GM19467 (cell line): ENCODE data around the gene PANK4.
A peak's percentile ranks its signal among the peaks of the same experiment; 100 is the strongest.
"Not testable (repeated sequence)": the region's sequence is repeated elsewhere in the genome, so short reads cannot be mapped to it uniquely, and the experiment has no call there.

Experiments
- ATAC-seq: cut with Tn5 transposase; IDR thresholded peaks from one replicate; pipeline ENCODE4 v1.9.1; 2021; ENCODE audit warnings: mild to moderate bottlenecking, moderate library complexity; ENCODE audit not compliant: unreplicated experiment

Gene PANK4

GRCh38 chr1:2559509-2560298 is 33.3 kb upstream of the PANK4 start:
- no peak for ATAC-seq

DNA sequence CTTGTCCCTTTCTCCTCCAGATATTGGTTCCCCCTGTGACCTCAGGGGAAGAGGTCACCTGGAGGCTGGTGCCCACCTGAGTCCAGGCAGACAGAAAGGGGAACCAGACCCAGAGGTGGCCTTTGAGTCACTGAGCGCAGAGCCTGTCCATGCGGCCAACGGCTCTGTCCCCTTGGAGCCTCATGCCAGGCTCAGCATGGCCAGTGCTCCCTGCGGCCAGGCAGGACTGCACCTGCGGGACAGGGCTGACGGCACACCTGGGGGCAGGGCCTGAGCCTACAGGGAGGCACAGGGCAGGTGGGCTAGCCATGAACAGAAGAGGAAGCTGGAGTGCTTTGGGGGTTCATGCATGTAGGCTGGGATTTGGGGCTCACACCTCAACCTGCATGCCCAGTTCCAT is 32.5 kb upstream of the PANK4 start:
- ATAC-seq, result no peak

- ATAC-seq, result no peak
Observed at GRCh38 chr1:2558420-2558819, 32.0 kb upstream of the PANK4 start.

DNA sequence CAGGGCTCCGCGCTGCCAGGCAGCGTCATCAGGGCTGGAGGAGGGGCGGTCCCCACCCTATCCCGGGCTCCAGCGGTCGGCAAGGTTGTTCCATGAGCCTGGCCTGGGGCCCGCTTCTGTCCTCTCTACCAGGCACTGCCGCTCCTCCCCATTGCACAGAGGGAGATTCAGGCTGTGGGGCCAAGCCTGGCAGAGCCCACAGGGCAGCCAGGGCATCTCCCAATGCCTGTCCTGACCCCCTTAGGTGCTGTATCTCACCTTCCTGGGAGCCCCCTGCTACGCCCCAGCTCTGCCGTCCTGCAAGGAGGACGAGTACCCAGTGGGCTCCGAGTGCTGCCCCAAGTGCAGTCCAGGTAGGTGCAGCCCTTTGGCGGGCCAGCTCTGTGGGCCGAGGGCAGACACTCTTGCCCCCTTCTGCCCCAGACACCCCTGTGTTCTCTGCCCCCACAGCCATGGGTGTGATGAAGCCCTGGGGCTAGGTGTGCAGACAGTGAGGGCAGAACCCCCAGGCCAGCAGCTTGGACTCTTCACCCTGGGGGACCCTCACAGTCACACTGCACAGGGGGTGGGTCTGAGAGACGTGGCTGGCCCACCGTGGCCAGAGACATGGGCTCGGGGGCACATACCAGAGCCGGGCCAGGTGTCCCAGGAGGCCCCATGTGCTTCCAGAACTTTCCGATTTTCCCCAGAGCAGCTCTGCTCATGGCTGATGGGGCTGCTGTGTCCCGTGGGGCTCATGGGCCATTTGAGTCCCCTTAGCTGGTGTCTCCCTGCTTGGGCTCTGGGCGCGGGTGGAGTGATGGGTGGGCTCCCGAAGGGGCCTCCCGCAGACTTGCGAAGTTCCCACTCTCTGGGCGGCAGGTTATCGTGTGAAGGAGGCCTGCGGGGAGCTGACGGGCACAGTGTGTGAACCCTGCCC is 31.3 kb upstream of the PANK4 start:
- no peak for ATAC-seq

- ATAC-seq, result no peak
Observed at GRCh38 chr1:2556678-2557481, 30.5 kb upstream of the PANK4 start.

DNA sequence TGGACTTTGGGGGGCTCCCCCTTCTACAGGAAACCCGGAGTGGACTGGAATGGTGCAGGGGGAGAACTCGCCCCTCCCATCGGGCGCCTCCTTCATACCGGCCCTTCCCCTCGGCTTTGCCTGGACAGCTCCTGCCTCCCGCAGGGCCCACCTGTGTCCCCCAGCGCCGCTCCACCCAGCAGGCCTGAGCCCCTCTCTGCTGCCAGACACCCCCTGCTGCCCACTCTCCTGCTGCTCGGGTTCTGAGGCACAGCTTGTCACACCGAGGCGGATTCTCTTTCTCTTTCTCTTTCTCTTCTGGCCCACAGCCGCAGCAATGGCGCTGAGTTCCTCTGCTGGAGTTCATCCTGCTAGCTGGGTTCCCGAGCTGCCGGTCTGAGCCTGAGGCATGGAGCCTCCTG is 29.9 kb upstream of the PANK4 start, which contains the start of gene TNFRSF14:
TNFRSF14 (plus strand) TSS at position 95 of the 401 bp plus-strand sequence; CDS start at position 389, 294 bp downstream.
- ATAC-seq, result peak; percentile 27

DNA sequence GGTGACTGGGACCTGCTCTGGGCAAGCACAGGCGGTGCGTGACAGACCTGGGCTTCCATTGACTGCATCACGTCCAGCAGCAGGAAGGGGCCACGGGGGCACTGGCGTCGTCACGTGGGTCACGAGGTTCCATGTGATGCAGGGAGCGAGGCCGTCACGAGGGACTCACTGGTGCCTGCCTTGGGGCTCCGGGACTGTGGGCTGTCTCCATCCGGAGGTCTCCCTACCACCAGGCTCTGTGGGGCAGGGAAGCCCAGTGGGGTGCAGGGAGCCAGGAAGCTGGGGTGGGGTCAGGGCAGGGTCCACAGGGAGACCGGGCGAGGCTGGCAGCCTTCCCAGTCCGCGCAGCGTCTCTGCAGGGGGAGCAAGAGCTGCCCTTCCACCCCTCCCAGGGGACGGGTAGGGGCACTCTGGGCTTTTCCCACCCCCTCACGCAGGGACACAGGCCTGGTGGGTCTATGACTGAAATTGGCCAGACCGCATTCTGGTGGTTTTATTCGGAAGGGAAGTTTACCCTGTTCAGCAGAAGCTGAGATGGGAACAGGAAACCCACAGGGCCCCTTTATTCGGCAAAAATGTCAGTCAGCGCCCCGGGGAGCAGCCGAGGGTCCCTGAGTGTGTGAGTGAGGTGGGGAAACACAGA is 29.4 kb upstream of the PANK4 start:
- peak; percentile 37 for ATAC-seq

DNA sequence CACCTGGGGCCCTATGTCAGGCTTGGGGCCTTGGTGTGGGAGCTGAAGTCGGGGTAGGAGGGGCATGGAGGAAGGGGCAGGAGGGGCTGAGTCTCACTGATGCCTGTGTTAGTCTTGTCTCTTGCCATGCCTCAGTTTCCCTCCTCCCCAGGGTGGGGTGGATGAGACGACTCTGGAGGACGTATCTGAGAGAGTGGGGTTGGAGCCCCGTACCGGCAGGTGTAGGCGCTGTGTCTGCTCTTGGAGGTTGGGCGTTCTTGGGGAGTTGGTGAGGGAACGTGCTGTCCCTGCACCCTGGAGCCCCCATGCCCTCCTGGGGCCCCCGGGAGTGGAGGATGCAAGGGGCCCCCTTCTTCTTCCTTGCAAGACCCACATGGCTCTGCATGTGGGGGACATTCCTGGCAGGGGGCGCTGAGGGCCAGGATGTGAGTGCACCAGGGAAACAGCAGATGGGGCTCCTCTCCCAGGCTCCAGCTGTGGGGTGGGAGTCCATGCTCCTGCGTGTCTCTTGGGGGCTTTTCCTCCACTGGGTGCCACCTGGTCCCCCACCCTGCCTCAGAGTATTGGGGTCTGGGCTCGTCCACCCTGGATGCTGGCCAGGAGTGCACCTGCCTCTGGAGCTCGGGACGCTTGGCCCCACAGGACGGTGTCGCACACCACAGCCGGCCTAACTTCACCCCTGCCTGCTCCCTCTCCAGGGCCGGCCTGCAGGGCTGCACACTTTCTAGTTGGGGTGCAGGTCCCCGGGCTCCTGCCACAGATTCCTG is 28.4 kb upstream of the PANK4 start:
- ATAC-seq, result no peak

- ATAC-seq, result no peak
Observed at GRCh38 chr1:2553871-2554620, 27.6 kb upstream of the PANK4 start.

DNA sequence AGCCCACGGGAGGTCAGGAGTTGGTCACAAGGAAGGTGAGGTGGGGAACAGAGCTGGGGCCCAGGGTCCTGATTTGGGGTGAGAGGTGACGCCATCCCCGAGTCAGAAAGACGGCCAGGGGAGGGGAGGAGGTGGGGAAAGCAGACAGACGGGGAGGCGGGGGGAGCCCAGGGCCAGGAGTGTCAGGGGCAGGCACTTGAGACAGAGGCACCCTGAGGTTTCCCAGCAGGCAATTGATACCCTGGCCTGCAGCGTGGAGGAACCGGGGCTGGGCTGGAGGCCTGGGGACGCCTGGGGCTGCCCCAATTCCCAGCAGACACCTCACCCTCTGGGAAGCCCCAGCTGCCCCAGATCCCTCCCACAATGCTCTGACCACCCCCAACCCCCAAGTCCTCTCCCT is 26.7 kb upstream of the PANK4 start:
- ATAC-seq, result not testable (repeated sequence)

- no peak for ATAC-seq
Observed at GRCh38 chr1:2552189-2552588, 25.8 kb upstream of the PANK4 start.

GRCh38 chr1:2551544-2551943 is 25.1 kb upstream of the PANK4 start:
- ATAC-seq, result not testable (repeated sequence)

DNA sequence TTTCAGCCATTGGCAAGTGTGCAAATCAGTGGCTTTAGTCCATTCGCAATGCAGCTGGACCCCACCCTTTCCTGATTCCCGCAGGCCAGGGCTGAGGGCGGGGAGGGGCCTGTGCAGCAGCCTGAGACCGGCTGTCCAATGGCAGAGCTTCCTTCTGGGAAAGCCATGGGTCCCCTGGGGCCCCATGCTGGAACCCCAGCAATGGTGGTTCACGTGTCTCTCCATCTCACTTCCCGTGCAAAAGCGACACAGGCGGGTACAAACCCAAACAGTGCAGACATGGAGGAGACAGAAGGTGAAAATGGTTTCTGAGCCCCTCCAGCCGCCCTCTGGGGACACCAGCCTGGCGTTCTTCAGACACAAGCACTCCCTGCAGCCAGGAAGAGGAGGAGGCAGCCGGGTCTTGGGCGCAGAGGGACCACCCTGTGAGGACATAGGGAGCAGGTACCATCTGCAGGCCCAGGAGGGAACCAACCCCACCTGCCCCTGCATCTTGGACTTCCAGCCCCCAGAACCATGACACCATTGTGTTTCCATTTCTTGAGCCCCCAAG is 24.0 kb upstream of the PANK4 start:
- not testable (repeated sequence) for ATAC-seq

- ATAC-seq, result not testable (repeated sequence)
Observed at GRCh38 chr1:2549367-2550029, 23.1 kb upstream of the PANK4 start.

DNA sequence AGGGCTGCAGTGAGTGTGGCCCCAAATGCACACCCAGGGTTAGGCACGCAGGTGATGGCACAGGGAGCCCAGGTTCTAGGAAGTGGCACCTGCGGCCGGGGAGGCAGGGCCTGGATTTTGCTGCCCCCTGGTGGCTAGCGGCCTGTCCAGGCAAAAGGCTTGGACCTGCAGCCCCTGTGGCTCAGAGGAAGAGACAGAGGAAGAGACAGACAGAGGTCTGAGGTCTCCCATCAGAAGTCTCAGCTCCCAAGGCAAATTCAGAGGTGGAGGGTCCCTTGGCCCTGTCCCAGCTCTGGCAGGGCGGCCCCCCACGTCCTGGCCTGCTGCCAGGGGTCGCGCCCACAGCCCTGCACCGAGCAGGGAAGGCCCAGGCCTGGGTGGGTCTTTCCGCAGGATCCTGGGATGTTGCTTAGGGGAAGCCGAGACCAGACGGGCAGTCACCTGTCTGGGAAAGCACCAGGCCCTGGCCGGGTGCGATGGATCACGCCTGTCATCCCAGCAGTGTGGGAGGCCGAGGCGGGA is 21.7 kb upstream of the PANK4 start:
- ATAC-seq, result no peak

GRCh38 chr1:2547210-2548067 is 21.0 kb upstream of the PANK4 start:
- peak; percentile 0 for ATAC-seq
